NCI-H1417 treated with DMSO at 0.1 percent for 48 hours (cell line): ENCODE data around the gene RUNX1.

Source experiments
- DNase-seq: peaks from one replicate; lab custom pipeline; 2025; lab: John Stamatoyannopoulos, UW

RUNX1 gene

GRCh38 chr21:34825101-34825500 is 224.0 kb downstream of the RUNX1 start:
- DNase-seq: no peak

- no peak for DNase-seq
These were observed 224.8 kb downstream of the RUNX1 start for GRCh38 chr21:34824314-34824713.

- no peak for DNase-seq
These were observed 226.2 kb downstream of the RUNX1 start for GRCh38 chr21:34822942-34823341.

GRCh38 chr21:34822168-34822567 is 226.9 kb downstream of the RUNX1 start:
- DNase-seq: no peak

- DNase-seq: no peak
These were observed 227.4 kb downstream of the RUNX1 start for GRCh38 chr21:34821717-34822116.

DNA sequence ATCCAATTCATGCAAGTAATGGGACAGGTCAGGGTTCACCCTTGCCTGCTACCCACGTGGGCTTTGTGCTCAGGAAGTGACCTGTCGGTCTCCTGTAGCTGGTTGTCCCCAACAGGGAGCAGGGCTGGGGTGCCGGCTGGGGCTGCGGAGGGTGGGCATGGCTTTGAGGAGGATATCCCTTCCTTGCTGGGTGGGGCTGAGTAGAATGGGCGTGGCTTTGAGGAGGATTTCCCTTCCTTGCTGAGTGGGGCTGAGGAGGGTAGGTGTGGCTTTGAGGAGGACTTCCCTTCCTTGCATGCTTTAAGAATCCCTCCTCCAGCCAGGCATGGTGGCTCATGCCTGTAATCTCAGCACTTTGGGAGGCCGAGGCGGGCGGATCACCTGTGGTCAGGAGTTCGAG is 229.1 kb downstream of the RUNX1 start:
- DNase-seq: no peak

GRCh38 chr21:34819357-34819999 is 229.6 kb downstream of the RUNX1 start:
- no peak for DNase-seq

- no peak for DNase-seq
These were observed 230.4 kb downstream of the RUNX1 start for GRCh38 chr21:34818662-34819158.

- no peak for DNase-seq
These were observed 231.1 kb downstream of the RUNX1 start for GRCh38 chr21:34817821-34818661.

DNA sequence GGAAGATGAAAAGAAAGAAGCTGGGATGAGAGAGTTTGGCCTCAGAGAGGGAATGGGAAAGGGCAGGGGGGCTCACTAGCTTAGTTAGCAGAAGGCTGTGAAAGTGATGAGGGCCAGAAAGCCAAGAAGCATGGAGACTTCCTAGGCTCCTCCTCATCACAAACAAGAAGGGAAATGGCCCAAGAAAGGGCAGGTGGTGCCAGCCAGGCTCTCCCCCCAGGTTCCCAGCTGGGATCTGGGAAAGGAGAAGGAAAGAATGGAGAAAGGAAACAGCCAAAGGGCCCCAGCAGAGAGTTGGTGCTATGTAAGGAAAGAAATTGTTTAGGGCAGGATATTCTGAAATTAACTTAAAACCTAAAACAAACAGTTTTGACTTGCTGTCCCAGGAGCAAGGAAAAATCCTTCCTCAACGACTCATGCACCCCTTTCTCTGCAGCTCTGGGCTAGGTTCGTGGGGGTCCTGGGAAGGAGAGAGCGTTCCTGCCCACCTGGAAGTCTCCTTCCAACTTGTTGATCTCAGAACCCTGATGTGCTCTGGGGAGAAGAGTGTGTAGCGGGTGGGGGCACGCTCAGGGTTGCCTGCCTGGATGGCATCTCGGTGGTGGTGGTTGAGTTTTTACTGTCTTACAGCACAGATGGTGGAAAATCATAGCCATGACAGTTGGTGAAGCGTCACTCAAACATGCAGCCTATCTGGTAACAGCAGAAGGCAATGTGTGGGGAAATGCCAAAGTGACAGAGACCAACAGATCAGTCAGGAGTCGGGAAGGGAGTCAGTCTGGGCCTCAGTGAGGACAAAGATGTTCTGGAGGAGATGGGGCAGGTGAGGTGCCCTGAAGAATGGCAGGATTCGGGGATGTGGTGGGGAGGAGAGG is 233.0 kb downstream of the RUNX1 start:
- no peak for DNase-seq

DNA sequence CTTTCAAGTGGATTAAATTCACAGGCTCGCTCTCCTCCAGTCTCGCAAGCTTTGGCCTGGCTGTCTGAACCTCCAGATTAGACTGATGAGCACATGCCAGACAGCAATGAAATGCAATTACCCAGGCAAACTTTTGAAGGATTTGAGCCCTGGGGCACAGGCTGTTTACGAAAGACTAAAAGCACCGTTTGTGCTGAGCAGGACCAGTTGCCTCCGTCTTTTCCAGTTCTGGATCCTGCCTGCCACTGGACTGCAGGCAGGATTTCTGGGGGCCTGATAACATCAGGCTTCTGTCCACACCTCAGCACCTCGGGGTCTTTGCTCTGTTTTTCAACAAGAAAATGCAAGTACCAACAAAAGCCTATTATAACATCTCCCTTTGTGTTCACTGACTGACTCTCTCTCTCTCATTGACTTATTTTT is 234.6 kb downstream of the RUNX1 start:
- no peak for DNase-seq

- no peak for DNase-seq
These were observed 235.7 kb downstream of the RUNX1 start for GRCh38 chr21:34813266-34813894.

- DNase-seq: no peak
These were observed 236.4 kb downstream of the RUNX1 start for GRCh38 chr21:34812504-34813265.

DNA sequence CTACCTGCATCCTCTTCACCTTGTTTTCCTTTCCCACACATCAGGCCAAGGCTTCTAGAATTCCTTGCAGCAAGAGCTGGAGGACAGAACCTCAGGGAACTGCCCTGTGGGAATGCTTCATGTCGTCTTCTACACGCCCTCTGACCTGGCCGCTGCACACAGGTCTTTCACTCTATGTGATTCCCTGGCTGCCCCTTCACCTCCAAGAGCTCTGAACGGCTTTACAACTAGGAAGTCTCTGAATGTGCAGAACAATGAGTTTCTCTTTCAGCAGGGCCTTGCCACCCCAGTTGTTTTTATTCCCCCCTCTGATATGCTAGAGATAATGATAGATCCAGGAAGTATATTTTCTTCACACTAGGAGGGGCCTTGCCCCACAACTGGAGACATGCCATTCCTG is 237.7 kb downstream of the RUNX1 start:
- no peak for DNase-seq

DNA sequence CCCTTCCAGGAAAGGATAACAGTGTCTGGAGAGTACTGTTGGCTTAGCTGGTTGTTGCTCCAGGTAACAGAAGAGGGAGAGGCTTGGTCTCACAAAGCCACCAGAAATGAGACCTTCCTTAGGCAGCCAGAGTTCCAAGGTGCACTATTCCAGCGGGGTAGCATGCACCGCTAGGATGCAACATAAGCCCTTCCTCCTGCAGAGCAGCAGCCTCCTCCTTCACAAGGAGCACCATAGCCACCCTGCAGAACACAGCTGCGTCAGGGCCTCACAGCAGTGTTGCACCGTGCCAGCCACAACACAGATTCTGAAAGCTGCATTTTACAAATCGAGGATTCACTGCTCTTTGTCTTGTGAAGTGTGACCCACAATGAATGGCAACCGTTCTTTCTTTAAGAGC is 238.3 kb downstream of the RUNX1 start:
- DNase-seq: no peak

DNA sequence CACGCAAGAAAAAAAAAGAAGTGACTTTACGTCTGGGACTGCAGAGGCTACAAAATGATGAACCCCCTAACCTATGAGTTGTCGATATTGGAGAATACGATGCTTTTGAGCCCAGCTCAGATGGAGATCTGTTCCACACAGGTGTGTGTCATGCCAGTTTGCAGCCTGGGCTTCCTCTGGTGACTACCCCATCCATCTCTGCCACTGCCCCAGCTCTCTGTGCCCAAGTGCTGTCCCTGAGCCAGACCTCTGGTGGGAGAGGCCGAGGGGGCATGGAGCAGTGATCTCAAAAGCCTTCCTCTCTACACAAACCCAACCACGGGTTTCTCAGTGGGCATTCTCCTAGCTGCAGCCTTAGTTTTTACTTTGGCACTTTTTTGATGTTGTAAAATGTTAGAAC is 239.3 kb downstream of the RUNX1 start:
- no peak for DNase-seq

DNA sequence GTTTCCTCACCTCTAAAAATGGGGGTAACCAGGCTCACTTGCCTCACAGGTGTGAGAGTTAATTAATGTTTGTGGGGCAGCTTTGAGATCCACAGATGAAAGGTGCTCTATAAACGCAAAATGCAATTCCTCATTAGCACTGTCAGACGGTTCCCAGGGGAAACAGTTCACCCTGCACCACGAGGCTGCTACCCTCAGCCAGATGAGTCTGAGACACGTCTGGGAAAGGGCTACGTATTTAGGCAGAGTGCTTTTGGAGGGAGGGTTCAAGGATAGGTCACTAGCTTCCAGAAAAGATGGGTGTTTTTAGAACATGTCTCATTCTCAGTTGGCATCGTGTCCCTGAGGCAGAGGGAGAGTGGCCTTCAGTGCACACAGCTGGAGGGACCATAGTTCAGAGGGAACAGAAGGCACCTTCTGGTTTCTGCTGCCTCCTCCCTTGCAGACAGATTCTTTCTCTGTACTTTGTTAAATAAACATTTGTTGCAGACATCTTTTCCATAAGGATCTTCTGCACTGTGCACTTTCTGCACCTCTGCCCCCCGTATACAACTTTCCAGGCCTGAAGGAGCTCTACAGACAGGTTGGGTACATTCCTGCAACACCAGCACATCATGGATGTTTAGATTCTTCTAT is 240.4 kb downstream of the RUNX1 start:
- DNase-seq: no peak

DNA sequence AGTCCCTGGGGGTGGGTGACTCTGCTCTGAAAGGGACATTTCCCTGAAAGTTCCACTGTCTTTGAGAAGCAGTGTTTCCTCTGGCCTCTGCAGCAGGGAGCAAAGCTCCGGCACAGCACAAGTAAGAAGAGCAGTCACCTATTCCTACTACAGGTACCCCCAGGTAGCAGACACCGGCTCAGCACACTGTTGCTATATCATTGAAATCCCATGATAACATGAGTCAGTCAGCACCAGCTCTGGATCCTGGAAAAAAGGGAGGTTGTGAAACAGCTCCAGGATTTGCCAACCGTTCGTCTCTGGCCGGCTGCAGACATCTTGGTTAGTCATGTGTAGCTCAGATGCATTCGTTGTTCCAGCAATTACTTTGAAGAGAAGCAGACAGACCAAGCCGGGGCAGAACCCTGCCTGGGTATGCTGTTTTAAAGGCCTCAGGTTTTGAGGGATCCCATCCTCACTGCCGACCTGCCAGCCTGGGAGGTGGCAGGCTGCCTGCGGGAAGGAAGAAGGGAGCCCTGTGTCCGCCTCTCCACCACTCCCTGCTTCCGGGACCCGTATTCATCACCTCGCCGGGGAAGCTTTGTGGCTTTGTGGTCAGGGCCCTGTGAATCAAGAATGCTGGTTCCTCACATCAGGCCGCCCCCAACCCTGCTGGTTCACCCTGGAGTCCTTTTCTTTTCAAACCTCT is 241.1 kb downstream of the RUNX1 start:
- DNase-seq: no peak

- no peak for DNase-seq
These were observed 241.8 kb downstream of the RUNX1 start for GRCh38 chr21:34807146-34807880.
